WI38 (cell line): ENCODE data around the gene FRMD4B.

Source experiments
- H3K4me3 ChIP-seq: 2 replicates; pipeline ENCODE4 v1.5.1; 2011; ENCODE audit warnings: low read depth, mild to moderate bottlenecking, control low read depth, low read length
- CTCF ChIP-seq: IDR thresholded peaks from 2 replicates; pipeline ENCODE4 v1.5.1; 2012; ENCODE audit warnings: low read depth, mild to moderate bottlenecking, control low read depth, low read length

FRMD4B gene

GRCh38 chr3:69385723-69386555 lies at the start of gene FRMD4B:
TSS of gene FRMD4B (minus strand) at chr3:69386088. CDS start at chr3:69385989, 99 bp downstream.
- H3K4me3 ChIP-seq: no peak within 1 kb of the TSS
- TF ChIP-seq CTCF: no peak

- no peak overlapping the region for H3K4me3 ChIP-seq
- TF ChIP-seq CTCF: no peak
Observed at GRCh38 chr3:69433969-69434325, 48.1 kb upstream of the FRMD4B start.

- no peak overlapping the region for H3K4me3 ChIP-seq
- TF ChIP-seq CTCF: no peak
Observed at GRCh38 chr3:69433121-69433968, 47.5 kb upstream of the FRMD4B start.

- TF ChIP-seq CTCF: no peak
- H3K4me3 ChIP-seq: no peak overlapping the region
Observed at GRCh38 chr3:69428657-69429255, 42.9 kb upstream of the FRMD4B start.

- no peak for TF ChIP-seq CTCF
Observed at GRCh38 chr3:69426967-69427304, 41.0 kb upstream of the FRMD4B start.

GRCh38 chr3:69426291-69426966 lies 40.5 kb upstream of the FRMD4B start:
- no peak overlapping the region for H3K4me3 ChIP-seq
- TF ChIP-seq CTCF: no peak

More at GRCh38 chr3:69426967-69427304, 41.0 kb upstream of the FRMD4B start:
- H3K4me3 ChIP-seq: no peak overlapping the region
